Measurements from ENCODE around the gene MRPL10. TPM values are rescaled to one million over a fixed set of nuclear protein-coding genes. Genes with fewer than 3 reads are reported as not detected.

Gene MRPL10
- total RNA-seq, 4 donors from 2014 or later = 23.2 to 36.6 (median 30.0) TPM

- H3K36me3 ChIP-seq = peaks cover 0 to 68% (median 14%) of the 10 kb centered on the region in 3 donors
- no peaks in the 10 kb centered on the region for H3K27me3 ChIP-seq
- WGBS, 2 donors = 75 to 87% methylated on average over 2 to 10 of the region's 22 CpGs
- H3K9me3 ChIP-seq = no peaks in the 10 kb centered on the region
- H3K27ac ChIP-seq = peak overlapping the region in 2 of 4 donors; percentile 81
- no peak for DNase-seq
- H3K4me3 ChIP-seq = no peak overlapping the region
- intact Hi-C loops (cut with DNase I) = loop anchor here (10.0 kb wide), 1 partner anchor 114 kb away; the partner anchor contains the start of gene TBKBP1
- no peak for TF ChIP-seq POLR2A (IDR thresholded peaks at IDR 0.05)
- TF ChIP-seq, protein P1, sequence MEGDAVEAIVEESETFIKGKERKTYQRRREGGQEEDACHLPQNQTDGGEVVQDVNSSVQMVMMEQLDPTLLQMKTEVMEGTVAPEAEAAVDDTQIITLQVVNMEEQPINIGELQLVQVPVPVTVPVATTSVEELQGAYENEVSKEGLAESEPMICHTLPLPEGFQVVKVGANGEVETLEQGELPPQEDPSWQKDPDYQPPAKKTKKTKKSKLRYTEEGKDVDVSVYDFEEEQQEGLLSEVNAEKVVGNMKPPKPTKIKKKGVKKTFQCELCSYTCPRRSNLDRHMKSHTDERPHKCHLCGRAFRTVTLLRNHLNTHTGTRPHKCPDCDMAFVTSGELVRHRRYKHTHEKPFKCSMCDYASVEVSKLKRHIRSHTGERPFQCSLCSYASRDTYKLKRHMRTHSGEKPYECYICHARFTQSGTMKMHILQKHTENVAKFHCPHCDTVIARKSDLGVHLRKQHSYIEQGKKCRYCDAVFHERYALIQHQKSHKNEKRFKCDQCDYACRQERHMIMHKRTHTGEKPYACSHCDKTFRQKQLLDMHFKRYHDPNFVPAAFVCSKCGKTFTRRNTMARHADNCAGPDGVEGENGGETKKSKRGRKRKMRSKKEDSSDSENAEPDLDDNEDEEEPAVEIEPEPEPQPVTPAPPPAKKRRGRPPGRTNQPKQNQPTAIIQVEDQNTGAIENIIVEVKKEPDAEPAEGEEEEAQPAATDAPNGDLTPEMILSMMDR (IDR thresholded peaks at IDR 0.05) = no peak
- peaks cover 0 to 28% (median 17%) of the 10 kb centered on the region in 3 donors for H3K4me1 ChIP-seq
Measured at GRCh38 chr17:47808830-47809480, 22.4 kb downstream of the MRPL10 start.

DNA sequence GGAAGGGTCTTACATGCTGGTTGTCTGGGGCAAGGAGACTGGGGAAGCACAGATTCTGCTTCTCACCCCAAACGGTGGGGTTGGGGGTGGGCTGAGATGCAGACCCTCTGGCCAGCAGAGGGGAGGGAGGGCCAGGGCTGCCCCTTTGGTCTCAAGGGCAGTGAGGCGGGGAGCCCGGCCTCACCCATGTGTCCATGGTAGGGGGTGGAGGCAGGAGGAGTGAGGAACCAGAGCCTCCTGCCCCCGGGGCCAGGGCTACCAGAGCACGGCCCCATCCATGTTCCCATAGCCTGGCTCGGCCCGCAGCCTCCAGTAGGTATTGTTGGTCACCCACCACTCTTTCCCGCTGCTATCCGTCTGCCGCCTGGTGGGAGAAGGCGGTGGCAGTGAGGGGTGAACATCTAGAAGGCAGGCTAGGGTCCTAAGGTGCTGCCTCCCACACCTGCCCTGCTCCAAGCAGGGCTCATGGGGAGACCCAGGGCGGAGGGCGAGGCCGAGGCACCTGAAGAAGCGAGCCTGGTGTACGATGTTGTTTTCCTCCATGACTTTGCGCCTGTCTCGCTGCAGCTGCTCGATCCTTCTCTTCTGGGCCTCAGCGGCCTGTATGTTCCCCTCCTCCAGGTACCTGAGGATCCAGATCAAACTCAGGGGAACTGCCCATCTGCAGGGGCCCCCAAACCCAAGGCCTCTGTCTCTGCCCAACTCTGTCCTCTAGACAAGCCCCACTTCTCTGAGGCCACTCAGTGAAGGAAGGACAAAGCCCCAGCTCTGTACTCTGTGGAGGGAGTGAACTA is 23.1 kb downstream of the MRPL10 start:
- WGBS, 2 donors = 90 to 91% methylated on average over 9 to 11 of the region's 20 CpGs
- H3K9me3 ChIP-seq = no peaks in the 10 kb centered on the region
- H3K4me3 ChIP-seq = no peak overlapping the region
- no peak for DNase-seq
- intact Hi-C loops (cut with DNase I) = loop anchor here (10.0 kb wide), 1 partner anchor 113 kb away; the partner anchor contains the start of gene TBKBP1
- no peaks in the 10 kb centered on the region for H3K27me3 ChIP-seq
- peaks cover 0 to 28% (median 17%) of the 10 kb centered on the region in 3 donors for H3K4me1 ChIP-seq
- no peak overlapping the region for H3K27ac ChIP-seq
- TF ChIP-seq, protein P1 (IDR thresholded peaks at IDR 0.05) = no peak
- TF ChIP-seq POLR2A (IDR thresholded peaks at IDR 0.05) = no peak
- H3K36me3 ChIP-seq = peaks cover 0 to 61% (median 13%) of the 10 kb centered on the region in 3 donors

DNA sequence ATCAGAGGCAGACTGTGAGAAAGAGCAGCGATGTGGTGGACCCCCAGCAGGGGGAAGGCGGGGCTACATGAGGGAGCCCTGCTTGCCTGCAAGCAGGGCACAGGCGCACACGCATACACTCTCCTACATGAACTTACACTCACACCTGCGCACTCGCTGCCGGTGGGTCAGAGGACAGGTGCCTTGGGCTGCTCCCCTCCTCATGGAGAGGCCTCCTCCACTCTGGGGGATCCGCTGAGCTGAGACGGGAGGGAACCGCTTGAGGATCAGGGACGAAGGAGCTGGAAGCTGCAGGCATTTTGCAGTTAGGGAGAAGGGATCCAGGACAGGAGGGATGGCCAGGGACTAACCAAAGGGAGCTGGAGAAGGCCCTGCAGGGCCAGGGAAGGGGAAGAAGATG is 23.9 kb downstream of the MRPL10 start:
- Histone ChIP-seq H3K9me3 (no peaks in the 10 kb centered on the region), H3K4me1 (peaks cover 0 to 28% (median 17%) of the 10 kb centered on the region in 3 donors), H3K4me3 (no peak overlapping the region), H3K27ac (no peak overlapping the region), H3K36me3 (peaks cover 0 to 52% (median 13%) of the 10 kb centered on the region in 3 donors), H3K27me3 (no peaks in the 10 kb centered on the region)
- intact Hi-C loops (cut with DNase I) = loop anchor here (10.0 kb wide), 1 partner anchor 113 kb away; the partner anchor contains the start of gene TBKBP1
- no peak for DNase-seq
- no peak for TF ChIP-seq POLR2A (IDR thresholded peaks at IDR 0.05)
- TF ChIP-seq, protein P1 (IDR thresholded peaks at IDR 0.05) = no peak
- WGBS, 2 donors = 96% methylated on average over 10 of the region's 11 CpGs; no CpG with 5 or more reads in 1 of the 2 donors

GRCh38 chr17:47806913-47807255 is 24.5 kb downstream of the MRPL10 start:
- intact Hi-C loops (cut with DNase I) = loop anchor here (10.0 kb wide), 1 partner anchor 112 kb away; the partner anchor contains the start of gene TBKBP1
- Histone ChIP-seq H3K4me1 (peaks cover 0 to 28% (median 17%) of the 10 kb centered on the region in 3 donors), H3K27ac (no peak overlapping the region), H3K9me3 (no peaks in the 10 kb centered on the region), H3K36me3 (peaks cover 0 to 47% (median 13%) of the 10 kb centered on the region in 3 donors), H3K27me3 (peaks cover 0 to 5% (median 0%) of the 10 kb centered on the region in 4 donors), H3K4me3 (no peak overlapping the region)
- DNase-seq = no peak
- 88 to 89% methylated on average over 9 of the region's 9 CpGs for WGBS, 2 donors
- TF ChIP-seq, protein P1 (IDR thresholded peaks at IDR 0.05) = no peak
- TF ChIP-seq POLR2A (IDR thresholded peaks at IDR 0.05) = no peak
